Inferior parietal cortex (tissue), 1 donor: Measurements from ENCODE around the gene TMEM8B.
"Not testable (repeated sequence)": the region's sequence is repeated elsewhere in the genome, so short reads cannot be mapped to it uniquely, and the experiment has no call there.

Experiments used
- DNase-seq: peaks from one replicate; pipeline ENCODE4 v3.0.0-alpha.2; 2016; ENCODE audit errors: extremely low spot score

TMEM8B gene

GRCh38 chr9:35906923-35907699 lies 78.1 kb downstream of the TMEM8B start:
- DNase-seq: no peak

- no peak for DNase-seq
These were observed 78.9 kb downstream of the TMEM8B start for GRCh38 chr9:35907711-35908503.

- DNase-seq: no peak
These were observed 79.6 kb downstream of the TMEM8B start for GRCh38 chr9:35908504-35909125.

DNA sequence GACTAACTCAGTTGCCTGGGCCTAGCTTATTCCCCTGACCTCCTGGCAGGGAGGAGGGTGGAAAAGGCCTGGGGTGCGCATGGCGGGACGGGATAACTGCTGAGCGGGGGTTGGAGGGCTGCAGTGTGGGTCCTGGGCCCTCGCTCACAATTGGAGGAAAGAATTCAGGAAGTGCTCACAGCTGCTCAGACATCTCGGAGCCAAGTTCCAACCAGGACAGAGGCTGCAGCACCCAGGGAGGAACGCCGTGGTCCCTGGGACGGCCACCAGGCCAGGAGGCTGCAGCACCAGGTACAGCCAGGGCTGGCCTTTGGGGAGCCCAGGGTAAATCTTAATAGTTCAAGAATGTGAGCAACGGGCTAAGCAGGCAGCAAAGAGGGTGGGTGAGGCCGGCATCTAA lies 80.2 kb downstream of the TMEM8B start, which contains the start of gene SPAAR:
Gene SPAAR (plus strand): TSS at position 217 of the 400 bp plus-strand sequence. CDS start 974 bp downstream, outside the sequence.
- DNase-seq: no peak

GRCh38 chr9:35909687-35910612 lies 80.9 kb downstream of the TMEM8B start:
- DNase-seq: no peak

GRCh38 chr9:35910613-35911359 lies 81.8 kb downstream of the TMEM8B start:
- no peak for DNase-seq

- DNase-seq: no peak
These were observed 82.7 kb downstream of the TMEM8B start for GRCh38 chr9:35911690-35912089.

DNA sequence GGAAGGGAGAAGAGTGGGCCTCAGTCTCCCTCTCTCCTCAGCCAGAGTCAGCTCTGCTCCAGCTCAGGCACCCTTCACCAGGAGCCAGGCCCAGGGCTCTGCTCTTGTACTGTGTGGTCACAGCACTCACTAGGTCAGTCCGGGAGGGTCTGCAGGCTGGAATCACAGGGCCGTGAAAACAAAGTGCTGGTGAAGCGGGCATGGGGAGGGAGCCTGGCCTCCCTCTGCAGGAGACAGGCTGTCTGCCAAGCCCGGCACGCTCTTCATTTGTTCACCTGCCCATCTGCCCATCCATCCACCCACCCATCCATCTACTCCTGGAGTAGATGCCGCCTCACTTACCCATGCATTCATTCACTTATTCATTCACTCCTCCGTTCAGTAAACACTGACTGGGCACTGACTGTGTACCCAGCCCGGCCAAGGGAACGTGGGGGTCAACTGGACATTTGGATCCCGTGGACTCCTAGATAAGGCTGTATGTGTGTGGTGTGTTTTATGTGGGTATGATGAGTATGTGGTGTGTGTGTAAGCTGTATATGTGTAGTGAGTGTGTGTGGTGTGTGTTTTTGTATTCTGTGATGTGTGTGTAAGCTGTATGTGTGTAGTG lies 83.9 kb downstream of the TMEM8B start:
- DNase-seq: no peak

DNA sequence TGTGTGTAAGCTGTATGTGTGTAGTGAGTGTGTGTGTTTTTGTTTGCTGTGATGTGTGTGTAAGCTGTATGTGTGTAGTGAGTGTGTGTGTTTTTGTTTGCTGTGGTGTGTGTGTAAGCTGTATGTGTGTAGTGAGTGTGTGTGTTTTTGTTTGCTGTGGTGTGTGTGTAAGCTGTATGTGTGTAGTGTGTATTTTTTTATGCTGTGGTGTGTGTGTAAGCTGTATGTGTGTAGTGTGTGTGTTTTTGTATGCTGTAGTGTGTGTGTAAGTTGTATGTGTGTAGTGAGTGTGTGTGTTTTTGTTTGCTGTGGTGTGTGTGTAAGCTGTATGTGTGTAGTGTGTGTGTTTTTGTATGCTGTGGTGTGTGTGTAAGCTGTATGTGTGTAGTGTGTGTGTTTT lies 84.4 kb downstream of the TMEM8B start:
- not testable (repeated sequence) for DNase-seq

GRCh38 chr9:35914301-35914807 lies 85.3 kb downstream of the TMEM8B start:
- DNase-seq: no peak
